Mesendoderm (in vitro differentiated cells): ENCODE measurements around the gene MAD1L1.
A peak's percentile ranks its signal among the peaks of the same experiment; 100 is the strongest.
"Not testable (repeated sequence)": the region's sequence is repeated elsewhere in the genome, so short reads cannot be mapped to it uniquely, and the experiment has no call there.

Experiments
- DNase-seq: peaks from one replicate; pipeline ENCODE4 v3.0.0; 2013
- H2AK5ac ChIP-seq: 2 replicates; pipeline ENCODE4 v1.6.1; 2013; ENCODE audit warnings: low read length, inconsistent platforms
- H2BK120ac ChIP-seq: 2 replicates; pipeline ENCODE4 v1.6.1; 2013; ENCODE audit warnings: low read depth, mild to moderate bottlenecking, low read length, moderate library complexity, mixed read lengths
- H2BK15ac ChIP-seq: replicated peaks from 2 replicates; pipeline ENCODE4 v1.6.1; 2013; ENCODE audit warnings: low read depth, mild to moderate bottlenecking, moderate library complexity
- H2BK5ac ChIP-seq: 2 replicates; pipeline ENCODE4 v1.6.1; 2013; ENCODE audit warnings: low read length, inconsistent platforms
- H3K18ac ChIP-seq: 2 replicates; pipeline ENCODE4 v1.6.1; 2013; ENCODE audit warnings: mild to moderate bottlenecking, low read length, mixed read lengths
- H3K23ac ChIP-seq: one replicate; pipeline ENCODE4 v1.6.1; 2013; ENCODE audit warnings: low read length
- H3K27ac ChIP-seq: 2 replicates; pipeline ENCODE4 v1.5.1; 2013; ENCODE audit warnings: low read depth, mild to moderate bottlenecking, inconsistent platforms, low read length, moderate library complexity
- H3K27me3 ChIP-seq: 2 replicates; pipeline ENCODE4 v1.6.1; 2013; ENCODE audit warnings: low read length, control low read depth, mild to moderate bottlenecking, inconsistent platforms; ENCODE audit not compliant: insufficient read depth, poor library complexity
- H3K36me3 ChIP-seq: 2 replicates; pipeline ENCODE4 v1.6.1; 2013; ENCODE audit warnings: low read length, inconsistent platforms; ENCODE audit not compliant: control insufficient read depth, insufficient read depth
- H3K4ac ChIP-seq: one replicate; pipeline ENCODE4 v1.6.1; 2013; ENCODE audit warnings: low read depth, mild to moderate bottlenecking, low read length, moderate library complexity
- H3K4me1 ChIP-seq: 2 replicates; pipeline ENCODE4 v1.6.1; 2013; ENCODE audit warnings: low read depth, low read length, inconsistent platforms; ENCODE audit not compliant: control insufficient read depth
- H3K4me2 ChIP-seq: 2 replicates; pipeline ENCODE4 v1.6.1; 2013; ENCODE audit warnings: low read length
- H3K4me3 ChIP-seq: 2 replicates; pipeline ENCODE4 v1.5.1; 2013; ENCODE audit warnings: mild to moderate bottlenecking, low read length
- H3K56ac ChIP-seq: one replicate; pipeline ENCODE4 v1.6.1; 2013; ENCODE audit warnings: low read length
- H3K79me1 ChIP-seq: 2 replicates; pipeline ENCODE4 v1.6.1; 2013; ENCODE audit warnings: low read length, inconsistent platforms
- H3K79me2 ChIP-seq: 2 replicates; pipeline ENCODE4 v1.6.1; 2013; ENCODE audit warnings: mild to moderate bottlenecking, low read length; ENCODE audit not compliant: control insufficient read depth, insufficient read depth
- H3K9ac ChIP-seq: 2 replicates; pipeline ENCODE4 v1.6.1; 2013; ENCODE audit warnings: low read length, inconsistent platforms
- H4K5ac ChIP-seq: one replicate; pipeline ENCODE4 v1.6.1; 2013; ENCODE audit warnings: low read length
- H4K8ac ChIP-seq: one replicate; pipeline ENCODE4 v1.6.1; 2013; ENCODE audit warnings: low read depth, mild to moderate bottlenecking, control low read depth, low read length, moderate library complexity
- WGBS: extraction: QIAGEN DNeasy Blood & Tissue Kit; methylation state at CpG from one replicate; pipeline ENCODE4 v1.1.7; 2013; ENCODE audit warnings: low lambda C conversion rate, missing lambda C conversion rate; ENCODE audit not compliant: insufficient coverage; ENCODE audit errors: extremely low coverage; 5-methylcytosine and 5-hydroxymethylcytosine counted together

Gene MAD1L1

GRCh38 chr7:2271273-2272026 lies 38.7 kb upstream of the MAD1L1 start:
- H3K4me2 ChIP-seq: no peak overlapping the region
- H3K4me1 ChIP-seq: peaks cover 4% of the 10 kb centered on the region
- no CpG with 5 or more reads among the region's 27 CpGs for WGBS
- no peak overlapping the region for H2BK120ac ChIP-seq
- no peak for DNase-seq
- H3K23ac ChIP-seq: no peak overlapping the region
- no peak overlapping the region for H2AK5ac ChIP-seq
- H3K27ac ChIP-seq: no peak overlapping the region
- H3K18ac ChIP-seq: no peak overlapping the region
- H3K56ac ChIP-seq: no peak overlapping the region
- no peak overlapping the region for H3K4me3 ChIP-seq
- H2BK15ac ChIP-seq: no peak overlapping the region
- H3K79me2 ChIP-seq: no peaks in the 10 kb centered on the region
- H4K8ac ChIP-seq: no peak overlapping the region
- H3K36me3 ChIP-seq: no peaks in the 10 kb centered on the region
- H3K79me1 ChIP-seq: no peaks in the 10 kb centered on the region
- H2BK5ac ChIP-seq: no peak overlapping the region
- H3K27me3 ChIP-seq: no peaks in the 10 kb centered on the region
- H3K4ac ChIP-seq: no peak overlapping the region
- H3K9ac ChIP-seq: no peak overlapping the region
- H4K5ac ChIP-seq: no peak overlapping the region

DNA sequence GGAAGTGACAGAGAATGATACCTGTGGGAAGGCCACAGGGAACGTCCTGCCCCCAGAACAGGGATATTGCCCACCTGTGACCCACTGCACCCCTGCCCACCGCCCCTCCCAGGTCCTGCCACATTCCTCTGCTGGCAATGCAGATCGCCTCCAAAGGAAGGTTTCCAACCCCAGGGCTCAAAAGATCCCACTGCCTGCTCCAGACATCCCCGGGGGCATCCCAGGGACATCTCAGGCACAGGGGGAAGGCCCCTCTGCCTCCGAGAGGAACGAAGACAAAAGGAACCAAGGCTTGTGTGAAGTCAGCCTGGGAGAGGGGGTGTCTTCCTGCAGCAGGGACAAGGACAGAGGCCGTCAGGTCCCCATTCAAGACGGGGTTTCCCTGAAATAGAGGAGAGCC lies 37.8 kb upstream of the MAD1L1 start:
- Histone ChIP-seq H3K36me3 (no peaks in the 10 kb centered on the region), H3K4me3 (no peak overlapping the region), H2BK5ac (no peak overlapping the region), H3K23ac (no peak overlapping the region), H2AK5ac (no peak overlapping the region), H3K27ac (peak overlapping the region; percentile 8), H3K4ac (no peak overlapping the region), H3K56ac (peak overlapping the region; percentile 34), H4K5ac (no peak overlapping the region), H3K4me2 (no peak overlapping the region), H3K79me2 (no peaks in the 10 kb centered on the region), H3K4me1 (peaks cover 4% of the 10 kb centered on the region), H3K18ac (no peak overlapping the region), H3K27me3 (no peaks in the 10 kb centered on the region), H2BK15ac (no peak overlapping the region), H3K9ac (no peak overlapping the region), H4K8ac (no peak overlapping the region), H2BK120ac (no peak overlapping the region), H3K79me1 (no peaks in the 10 kb centered on the region)
- DNase-seq: peak; percentile 19
- WGBS: no CpG with 5 or more reads among the region's 8 CpGs

DNA sequence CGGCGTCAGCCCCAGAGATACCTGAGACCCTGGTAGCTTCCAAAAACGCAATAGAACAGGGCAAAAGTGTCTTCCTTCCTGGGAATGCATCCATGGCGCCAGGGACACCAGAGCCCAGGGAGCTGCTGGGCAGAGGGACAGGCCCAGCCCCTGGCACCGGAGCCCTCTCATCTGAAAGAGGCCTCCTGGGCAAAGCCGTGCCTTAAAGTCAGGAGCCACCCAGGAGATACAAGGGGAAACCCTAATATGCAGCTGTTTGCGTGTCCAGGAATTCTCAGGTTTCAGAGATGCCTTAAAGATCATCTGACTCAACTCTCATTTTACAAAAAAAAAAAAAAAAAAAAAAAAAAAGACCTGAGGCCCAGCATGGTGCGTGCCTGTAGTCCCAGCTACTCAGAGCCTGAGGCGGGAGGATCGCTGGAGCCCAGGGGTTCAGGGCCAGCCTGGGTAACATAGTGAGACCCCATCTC lies 37.3 kb upstream of the MAD1L1 start:
- Histone ChIP-seq H3K27ac (peak overlapping the region; percentile 89), H3K9ac (peak overlapping the region; percentile 3), H3K36me3 (no peaks in the 10 kb centered on the region), H2BK5ac (no peak overlapping the region), H2BK15ac (no peak overlapping the region), H3K23ac (no peak overlapping the region), H3K4me1 (peaks cover 4% of the 10 kb centered on the region), H3K4me2 (no peak overlapping the region), H3K79me1 (no peaks in the 10 kb centered on the region), H3K18ac (no peak overlapping the region), H3K4me3 (no peak overlapping the region), H2BK120ac (no peak overlapping the region), H3K27me3 (no peaks in the 10 kb centered on the region), H3K56ac (peak overlapping the region; percentile 44), H3K79me2 (no peaks in the 10 kb centered on the region), H3K4ac (no peak overlapping the region), H2AK5ac (no peak overlapping the region), H4K5ac (no peak overlapping the region), H4K8ac (no peak overlapping the region)
- no CpG with 5 or more reads among the region's 10 CpGs for WGBS
- DNase-seq: no peak

GRCh38 chr7:2269089-2269990 lies 36.6 kb upstream of the MAD1L1 start:
- H3K4me1 ChIP-seq, H4K8ac ChIP-seq, H3K4ac ChIP-seq, H3K4me3 ChIP-seq, H3K18ac ChIP-seq, H2AK5ac ChIP-seq, H3K23ac ChIP-seq, H3K79me2 ChIP-seq, H2BK15ac ChIP-seq, H3K27me3 ChIP-seq, H2BK120ac ChIP-seq, H3K79me1 ChIP-seq, H2BK5ac ChIP-seq, H4K5ac ChIP-seq, H3K4me2 ChIP-seq, H3K36me3 ChIP-seq: not testable (repeated sequence)
- WGBS: no CpG with 5 or more reads among the region's 18 CpGs
- peak; percentile 56 for DNase-seq
- Histone ChIP-seq H3K56ac (peak overlapping the region; percentile 44), H3K9ac (peak overlapping the region; percentile 3), H3K27ac (peak overlapping the region; percentile 89)

GRCh38 chr7:2266911-2267310 lies 34.2 kb upstream of the MAD1L1 start:
- Histone ChIP-seq H3K4me3 (no peak overlapping the region), H4K8ac (no peak overlapping the region), H3K79me1 (no peaks in the 10 kb centered on the region), H3K79me2 (no peaks in the 10 kb centered on the region), H3K27me3 (no peaks in the 10 kb centered on the region), H3K4ac (no peak overlapping the region), H3K9ac (no peak overlapping the region), H3K18ac (no peak overlapping the region), H2AK5ac (no peak overlapping the region), H2BK15ac (no peak overlapping the region), H3K4me2 (no peak overlapping the region), H3K27ac (no peak overlapping the region), H3K36me3 (no peaks in the 10 kb centered on the region), H3K56ac (no peak overlapping the region), H2BK5ac (no peak overlapping the region), H3K23ac (no peak overlapping the region), H2BK120ac (no peak overlapping the region), H3K4me1 (peaks cover 4% of the 10 kb centered on the region), H4K5ac (no peak overlapping the region)
- WGBS: no CpG with 5 or more reads among the region's 10 CpGs
- DNase-seq: no peak
